ENCODE results near the gene MRPL38.
"Not testable (repeated sequence)": the region's sequence is repeated elsewhere in the genome, so short reads cannot be mapped to it uniquely, and the experiment has no call there.

The MRPL38 gene

DNA sequence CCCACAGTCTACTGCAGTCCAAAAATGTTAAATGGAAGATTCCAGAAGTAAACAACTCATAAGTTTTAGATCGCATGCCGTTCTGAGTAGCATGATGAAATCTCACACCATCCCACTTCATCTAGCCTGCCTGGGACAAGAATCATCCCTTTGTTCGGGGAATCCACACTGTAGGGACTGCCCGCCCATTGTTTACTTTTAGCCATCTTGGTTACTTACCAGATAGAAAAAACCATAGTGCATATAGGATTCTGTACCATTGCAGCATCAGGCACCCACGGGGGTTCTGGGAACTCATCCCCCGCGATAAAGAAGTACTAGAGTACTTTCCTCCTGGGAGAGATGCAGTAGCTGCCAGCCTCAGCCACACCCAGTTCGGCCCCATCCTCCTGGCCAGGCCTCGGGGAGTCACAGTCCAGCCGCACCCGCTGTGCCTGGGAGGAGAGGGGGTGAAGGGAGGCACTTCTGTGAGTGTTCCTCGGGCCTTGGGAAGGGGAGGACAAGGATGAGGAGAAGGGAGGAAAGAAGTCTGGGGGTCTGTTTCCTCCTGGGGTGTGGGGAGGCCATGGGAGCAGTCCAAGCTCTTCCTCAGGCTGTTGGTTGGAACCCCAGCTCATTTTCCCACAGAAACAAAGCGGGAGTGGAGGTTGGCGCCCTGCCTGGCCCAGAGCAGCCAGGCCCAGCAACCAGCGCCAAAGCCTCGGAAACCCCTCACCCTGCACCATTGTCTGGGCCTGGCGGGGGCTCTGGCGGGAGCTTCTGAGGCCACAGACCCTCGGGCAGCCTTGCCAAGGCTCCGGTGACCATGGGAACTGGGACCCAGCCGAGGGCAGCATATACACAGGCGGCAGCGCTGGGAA lies 35.2 kb downstream of the MRPL38 start:
- DNase-seq (ENCODE audit: low spot score): peak; percentile 87
- H3K27ac ChIP-seq: peak overlapping the region; percentile 92 to 94
- TF ChIP-seq CTCF (IDR thresholded peaks at IDR 0.05): no peak
- H3K4me3 ChIP-seq: peak overlapping the region; percentile 60

DNA sequence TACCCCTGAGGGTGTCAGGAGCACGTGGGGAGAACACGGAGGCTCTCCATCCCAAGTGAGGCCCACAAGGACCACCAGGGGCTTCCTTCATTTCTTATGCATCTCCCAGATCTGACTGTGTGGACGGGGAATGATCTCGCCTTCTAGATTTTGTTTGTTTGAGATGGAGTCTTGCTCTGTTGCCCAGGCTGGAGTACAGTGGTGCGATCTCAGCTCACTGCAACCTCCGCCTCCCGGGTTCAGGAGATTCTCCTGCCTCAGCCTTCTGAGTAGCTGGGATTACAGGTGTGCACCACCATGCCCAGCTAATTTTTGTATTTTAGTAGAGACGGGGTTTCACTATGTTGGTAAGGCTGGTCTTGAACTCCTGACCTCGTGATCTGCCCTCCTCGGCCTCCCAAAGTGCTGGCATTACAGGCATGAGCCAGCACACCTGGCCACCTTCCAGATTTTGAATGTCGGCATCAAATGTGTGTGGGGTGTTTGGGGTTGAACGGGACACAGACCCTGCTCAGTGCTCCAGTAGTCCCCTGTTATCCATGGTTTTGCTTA lies 35.9 kb downstream of the MRPL38 start:
- H3K4me3 ChIP-seq: peak overlapping the region; percentile 60
- peak overlapping the region; percentile 92 to 94 for H3K27ac ChIP-seq
- not testable (repeated sequence) for DNase-seq (ENCODE audit: low spot score)

GRCh38 chr17:75865404-75866188 lies 39.1 kb downstream of the MRPL38 start:
- H3K27ac ChIP-seq: peak overlapping the region; percentile 69 to 75
- DNase-seq (ENCODE audit: low spot score); H3K4me3 ChIP-seq: not testable (repeated sequence)

DNA sequence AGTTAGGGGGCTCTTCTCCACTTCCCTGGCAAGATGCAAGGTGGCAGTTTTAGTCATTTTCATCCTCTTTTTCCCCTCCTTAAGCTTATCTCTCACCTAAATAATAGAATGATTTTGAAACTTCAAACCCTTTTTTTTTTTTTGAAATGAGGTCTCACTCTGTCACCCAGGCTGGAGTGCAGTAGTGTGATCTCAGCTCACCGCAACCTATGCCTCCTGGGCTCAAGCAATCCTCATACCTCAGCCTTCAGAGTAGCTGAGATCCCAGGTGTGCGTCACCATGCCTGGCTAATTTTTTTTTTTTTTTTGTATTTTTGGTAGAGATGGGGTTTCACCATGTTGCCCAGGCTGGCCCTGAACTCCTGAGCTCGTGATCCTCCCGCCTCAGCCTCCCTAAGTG lies 39.8 kb downstream of the MRPL38 start:
- peak overlapping the region; percentile 75 to 91 for H3K27ac ChIP-seq
- DNase-seq (ENCODE audit: low spot score); H3K4me3 ChIP-seq: not testable (repeated sequence)

GRCh38 chr17:75864448-75864871 lies 40.2 kb downstream of the MRPL38 start:
- TF ChIP-seq CTCF (IDR thresholded peaks at IDR 0.05): no peak
- peak; percentile 95 for DNase-seq (ENCODE audit: low spot score)
- no peak overlapping the region for H3K4me3 ChIP-seq
- H3K27ac ChIP-seq: peak overlapping the region; percentile 75 to 91

DNA sequence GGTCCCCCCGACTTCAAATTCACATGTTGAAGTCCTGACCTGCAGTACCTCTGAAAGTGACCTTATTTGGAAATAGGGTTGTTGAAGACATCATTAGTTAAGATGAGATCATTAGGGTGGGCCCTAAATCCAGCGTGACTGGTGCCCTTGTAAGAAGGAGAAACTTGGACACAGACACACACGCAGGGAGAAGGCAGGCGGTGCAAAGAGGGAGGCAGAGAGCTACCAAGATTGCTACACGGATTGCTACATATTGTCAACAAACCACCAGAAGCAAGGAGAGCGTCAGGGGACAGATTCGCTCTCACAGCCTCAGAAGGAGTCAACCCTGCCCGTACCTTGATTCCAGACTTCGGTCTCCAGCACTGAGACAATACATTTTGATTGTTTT lies 42.8 kb downstream of the MRPL38 start:
- peak overlapping the region in 1 of 2 donors; percentile 56 for H3K27ac ChIP-seq
- no peak for TF ChIP-seq CTCF (IDR thresholded peaks at IDR 0.05)
- no peak for DNase-seq (ENCODE audit: low spot score)
- no peak overlapping the region for H3K4me3 ChIP-seq

GRCh38 chr17:75859358-75859757 lies 45.3 kb downstream of the MRPL38 start:
- H3K27ac ChIP-seq: peak overlapping the region in 1 of 2 donors; percentile 72
- not testable (repeated sequence) for DNase-seq (ENCODE audit: low spot score); H3K4me3 ChIP-seq

DNA sequence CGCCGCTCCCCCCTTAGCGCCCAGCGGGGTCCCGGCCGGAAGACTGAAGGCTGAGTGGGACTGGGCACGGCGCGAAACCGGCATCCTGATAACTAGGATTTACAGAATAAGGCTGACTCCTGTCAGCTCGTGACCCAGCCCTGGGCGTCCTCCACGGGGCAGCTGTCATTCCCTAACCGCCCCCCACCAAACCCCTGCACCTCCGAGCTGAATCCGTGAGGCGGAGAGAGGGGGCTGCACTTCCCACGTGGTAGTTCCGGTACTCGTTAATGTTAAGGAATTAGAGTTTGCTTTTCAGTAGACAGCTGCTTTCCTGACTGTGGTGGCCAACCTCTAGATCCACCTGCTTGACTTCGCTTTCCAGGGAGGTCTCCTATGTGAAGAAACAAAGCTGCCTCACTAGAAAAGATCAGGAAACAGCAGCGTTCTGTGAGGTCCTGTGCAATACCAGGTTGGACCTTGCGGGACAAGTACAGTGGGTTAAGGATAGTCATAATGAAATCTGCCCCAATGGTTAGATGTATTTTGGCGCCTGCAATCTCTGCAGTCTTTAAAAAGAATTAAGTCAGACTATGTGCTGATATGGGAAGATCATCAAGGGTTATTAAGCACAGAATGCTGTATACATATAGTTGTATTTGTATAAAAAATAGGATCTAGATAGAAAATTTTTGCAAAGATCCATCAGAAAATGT lies 48.5 kb downstream of the MRPL38 start:
- H3K27ac ChIP-seq: peak overlapping the region; percentile 94 to 100
- no peak for TF ChIP-seq CTCF (IDR thresholded peaks at IDR 0.05)
- no peak for DNase-seq (ENCODE audit: low spot score)
- H3K4me3 ChIP-seq: peak overlapping the region; percentile 90
